MM.1S (cell line): Measurements from ENCODE around the gene CEP85L.

Source experiments
- DNase-seq: peaks from one replicate; pipeline ENCODE4 v3.0.0-alpha.2; 2015
- H2AFZ ChIP-seq: fragments of 300-600 bp; sonication (generic); 2 replicates; pipeline ENCODE4 v1.6.0; 2016; ENCODE audit warnings: antibody characterized with exemption, low read length
- H3F3A ChIP-seq: fragments of 300-600 bp; sonication (generic); 2 replicates; pipeline ENCODE4 v1.6.1; 2016; ENCODE audit warnings: mild to moderate bottlenecking, antibody characterized with exemption, low read length, moderate library complexity, mixed read lengths; ENCODE audit not compliant: insufficient read depth
- H3K27ac ChIP-seq: fragments of 300-600 bp; sonication (generic); 2 replicates; pipeline ENCODE4 v1.5.1; 2016; ENCODE audit warnings: mild to moderate bottlenecking, low read length
- H3K27me3 ChIP-seq: fragments of 300-600 bp; sonication (generic); replicated peaks from 2 replicates; pipeline ENCODE4 v1.6.0; 2016; ENCODE audit warnings: low read length; ENCODE audit not compliant: insufficient read depth
- H3K36me3 ChIP-seq: fragments of 300-600 bp; sonication (generic); replicated peaks from 2 replicates; pipeline ENCODE4 v1.6.1; 2016; ENCODE audit warnings: mild to moderate bottlenecking, low read length, mixed read lengths; ENCODE audit not compliant: insufficient read depth
- H3K4me1 ChIP-seq: fragments of 300-600 bp; sonication (generic); 2 replicates; pipeline ENCODE4 v1.6.1; 2016; ENCODE audit warnings: low read length, mixed read lengths
- H3K4me2 ChIP-seq: fragments of 300-600 bp; sonication (generic); 2 replicates; pipeline ENCODE4 v1.6.0; 2016; ENCODE audit warnings: low read depth, low read length
- H3K4me3 ChIP-seq: fragments of 300-600 bp; sonication (generic); 2 replicates; pipeline ENCODE4 v1.5.1; 2016; ENCODE audit warnings: low read length, mixed read lengths
- H3K79me2 ChIP-seq: fragments of 300-600 bp; sonication (generic); 2 replicates; pipeline ENCODE4 v1.6.1; 2016; ENCODE audit warnings: mixed run types, low read length, mixed read lengths
- H3K9ac ChIP-seq: fragments of 300-600 bp; sonication (generic); 2 replicates; pipeline ENCODE4 v1.6.1; 2016; ENCODE audit warnings: low read length, mixed read lengths
- H3K9me2 ChIP-seq: fragments of 300-600 bp; sonication (generic); replicated peaks from 2 replicates; pipeline ENCODE4 v1.6.1; 2016; ENCODE audit warnings: mild to moderate bottlenecking, low read length, mixed read lengths; ENCODE audit not compliant: insufficient read depth
- H3K9me3 ChIP-seq: fragments of 300-600 bp; sonication (generic); replicated peaks from 2 replicates; pipeline ENCODE4 v1.6.1; 2016; ENCODE audit warnings: mild to moderate bottlenecking, low read length, mixed read lengths; ENCODE audit not compliant: insufficient read depth
- H4K20me1 ChIP-seq: fragments of 300-600 bp; sonication (generic); 2 replicates; pipeline ENCODE4 v1.6.1; 2016; ENCODE audit warnings: mild to moderate bottlenecking, low read length, moderate library complexity, mixed read lengths; ENCODE audit not compliant: insufficient read depth
- EZH2 ChIP-seq: fragments of 300-600 bp; sonication (generic); optimal IDR thresholded peaks from 2 replicates; pipeline ENCODE3; 2017; ENCODE audit warnings: low read depth, mild to moderate bottlenecking, antibody characterized with exemption, low read length, mixed read lengths
- EZH2phosphoT487 ChIP-seq: fragments of 300-600 bp; sonication (generic); IDR thresholded peaks from 2 replicates; pipeline ENCODE4 v1.6.1; 2018; ENCODE audit warnings: antibody characterized with exemption, low read length
- TF ChIP-seq, protein P1 (sequence below): fragments of 300-600 bp; sonication (generic); IDR thresholded peaks from 2 replicates; pipeline ENCODE4 v1.5.1; 2016; ENCODE audit warnings: antibody characterized with exemption, low read length, mixed read lengths

The CEP85L gene

DNA sequence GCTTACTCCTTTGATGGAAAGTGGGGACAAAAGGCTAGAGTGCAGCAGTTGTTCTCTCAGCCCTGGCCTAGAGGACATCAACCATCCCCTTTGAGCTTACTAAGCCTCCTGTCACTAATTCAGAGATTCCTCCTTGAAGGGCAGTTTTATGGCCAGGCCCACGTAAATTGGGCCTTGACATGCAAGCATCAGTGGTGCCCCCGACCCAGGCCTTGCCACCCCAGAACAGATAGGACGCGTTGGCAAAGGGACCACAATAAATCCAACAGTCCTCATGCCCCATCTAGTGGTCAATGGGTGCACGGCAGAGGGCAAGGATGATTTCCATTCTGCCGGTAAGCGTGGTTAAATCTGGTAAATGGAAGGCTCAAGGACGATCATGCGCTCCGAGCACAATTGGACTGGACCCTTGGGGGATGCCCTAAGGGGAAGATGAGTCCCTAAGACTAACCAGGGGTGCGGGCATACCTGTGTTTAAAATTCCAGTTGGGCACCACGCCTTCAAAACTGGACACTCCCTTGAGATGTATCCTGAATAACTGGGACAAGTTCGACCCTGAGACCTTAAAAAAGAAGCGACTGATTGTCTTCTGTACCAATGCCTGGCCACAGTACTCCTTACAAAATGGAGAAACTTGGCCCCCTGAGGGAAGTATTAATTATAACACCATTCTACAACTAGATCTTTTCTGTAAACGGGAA is 32.6 kb downstream of the CEP85L start:
- no peaks in the 10 kb centered on the region for H4K20me1 ChIP-seq
- H3K27ac ChIP-seq: no peak overlapping the region
- H3K9me2 ChIP-seq: no peaks in the 10 kb centered on the region
- no peak overlapping the region for H2AFZ ChIP-seq
- H3K79me2 ChIP-seq: peaks cover 6% of the 10 kb centered on the region; the same call in 1 of the 2 replicates
- no peaks in the 10 kb centered on the region for H3K36me3 ChIP-seq
- peak; percentile 39 for DNase-seq
- H3K9me3 ChIP-seq: no peaks in the 10 kb centered on the region
- no peaks in the 10 kb centered on the region for H3K4me1 ChIP-seq
- H3K4me3 ChIP-seq: no peak overlapping the region
- H3F3A ChIP-seq: no peaks in the 10 kb centered on the region
- TF ChIP-seq, protein P1, sequence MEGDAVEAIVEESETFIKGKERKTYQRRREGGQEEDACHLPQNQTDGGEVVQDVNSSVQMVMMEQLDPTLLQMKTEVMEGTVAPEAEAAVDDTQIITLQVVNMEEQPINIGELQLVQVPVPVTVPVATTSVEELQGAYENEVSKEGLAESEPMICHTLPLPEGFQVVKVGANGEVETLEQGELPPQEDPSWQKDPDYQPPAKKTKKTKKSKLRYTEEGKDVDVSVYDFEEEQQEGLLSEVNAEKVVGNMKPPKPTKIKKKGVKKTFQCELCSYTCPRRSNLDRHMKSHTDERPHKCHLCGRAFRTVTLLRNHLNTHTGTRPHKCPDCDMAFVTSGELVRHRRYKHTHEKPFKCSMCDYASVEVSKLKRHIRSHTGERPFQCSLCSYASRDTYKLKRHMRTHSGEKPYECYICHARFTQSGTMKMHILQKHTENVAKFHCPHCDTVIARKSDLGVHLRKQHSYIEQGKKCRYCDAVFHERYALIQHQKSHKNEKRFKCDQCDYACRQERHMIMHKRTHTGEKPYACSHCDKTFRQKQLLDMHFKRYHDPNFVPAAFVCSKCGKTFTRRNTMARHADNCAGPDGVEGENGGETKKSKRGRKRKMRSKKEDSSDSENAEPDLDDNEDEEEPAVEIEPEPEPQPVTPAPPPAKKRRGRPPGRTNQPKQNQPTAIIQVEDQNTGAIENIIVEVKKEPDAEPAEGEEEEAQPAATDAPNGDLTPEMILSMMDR: peak; percentile 88
- TF ChIP-seq EZH2phosphoT487: no peak
- no peak overlapping the region for H3K4me2 ChIP-seq
- H3K27me3 ChIP-seq: no peaks in the 10 kb centered on the region
- H3K9ac ChIP-seq: no peak overlapping the region

DNA sequence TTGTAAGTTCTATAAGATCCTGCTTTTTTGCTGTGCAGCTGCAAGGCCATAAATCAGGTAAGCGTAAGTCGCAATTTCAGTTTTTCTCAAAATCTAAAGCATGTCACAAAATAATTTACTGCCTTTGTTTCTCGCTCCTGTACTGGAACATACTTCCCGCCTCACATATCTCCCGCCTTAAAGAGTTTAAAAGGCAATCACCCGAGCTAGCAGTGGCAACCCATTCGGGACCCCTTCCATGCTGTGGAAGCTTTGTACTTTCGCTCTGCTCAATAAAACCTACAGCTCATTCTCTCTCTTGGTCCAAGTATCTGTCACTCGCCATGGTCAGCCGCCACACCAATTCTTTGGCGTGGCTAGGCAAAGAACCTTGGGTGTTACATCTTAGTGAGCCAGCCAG is 34.0 kb downstream of the CEP85L start:
- Histone ChIP-seq H3K79me2 (peaks cover 6% of the 10 kb centered on the region; the same call in 1 of the 2 replicates), H3K9me2 (no peaks in the 10 kb centered on the region), H4K20me1 (no peaks in the 10 kb centered on the region), H3K27ac (no peak overlapping the region), H3K36me3 (no peaks in the 10 kb centered on the region), H3K9me3 (no peaks in the 10 kb centered on the region), H2AFZ (no peak overlapping the region), H3F3A (no peaks in the 10 kb centered on the region), H3K4me1 (no peaks in the 10 kb centered on the region), H3K4me2 (no peak overlapping the region), H3K9ac (no peak overlapping the region), H3K27me3 (no peaks in the 10 kb centered on the region), H3K4me3 (no peak overlapping the region)
- no peak for DNase-seq
- no peak for TF ChIP-seq EZH2
- TF ChIP-seq, protein P1: no peak
- no peak for TF ChIP-seq EZH2phosphoT487

DNA sequence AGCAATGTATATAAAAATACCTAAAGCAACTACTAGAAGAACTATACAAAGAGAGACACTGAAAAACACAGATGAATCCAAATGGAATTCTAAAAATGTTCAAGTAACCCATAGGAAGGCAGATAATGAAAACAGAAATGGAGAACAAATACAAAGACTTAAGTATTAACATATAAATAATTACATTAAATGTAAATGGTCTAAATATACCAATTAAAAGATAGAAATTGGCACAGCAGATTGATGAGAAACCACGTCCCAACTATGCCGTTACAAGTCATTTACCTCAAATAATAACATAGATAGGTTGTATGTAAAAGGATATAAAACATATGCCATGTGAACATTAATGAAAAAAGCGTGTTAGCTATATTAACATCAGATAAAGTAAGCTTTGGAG is 40.1 kb downstream of the CEP85L start:
- no peaks in the 10 kb centered on the region for H4K20me1 ChIP-seq
- H3K79me2 ChIP-seq: no peaks in the 10 kb centered on the region; the same call in 1 of the 2 replicates
- no peaks in the 10 kb centered on the region for H3K36me3 ChIP-seq
- H3K9me3 ChIP-seq: no peaks in the 10 kb centered on the region
- no peak overlapping the region for H3K9ac ChIP-seq
- TF ChIP-seq, protein P1: no peak
- TF ChIP-seq EZH2phosphoT487 (no peak), EZH2 (no peak)
- DNase-seq: no peak
- H3K4me2 ChIP-seq: no peak overlapping the region
- no peaks in the 10 kb centered on the region for H3K9me2 ChIP-seq
- H3K4me1 ChIP-seq: no peaks in the 10 kb centered on the region
- H3K27ac ChIP-seq: no peak overlapping the region
- no peaks in the 10 kb centered on the region for H3F3A ChIP-seq
- no peaks in the 10 kb centered on the region for H3K27me3 ChIP-seq
- H3K4me3 ChIP-seq: no peak overlapping the region
- H2AFZ ChIP-seq: no peak overlapping the region
